SU-DHL-6 (cell line): ENCODE results near the gene CNPY1.

Experiments used
- CTCF ChIP-seq: fragments of 200-600 bp; sonication (generic); IDR thresholded peaks from one replicate; pipeline ENCODE4 v1.5.1; 2017; ENCODE audit warnings: antibody characterized with exemption, mild to moderate bottlenecking, low read length, moderate library complexity; ENCODE audit not compliant: insufficient read depth, poor library complexity, severe bottlenecking
- EZH2phosphoT487 ChIP-seq: fragments of 200-600 bp; sonication (generic), shearing (Covaris generic); conservative IDR thresholded peaks from 2 replicates; pipeline ENCODE4 v1.6.1; 2018; ENCODE audit warnings: mild to moderate bottlenecking, antibody characterized with exemption, low read length, moderate library complexity, mixed read lengths

GRCh38 chr7:155467846-155468784, 78.2 kb downstream of the CNPY1 start:
- TF ChIP-seq CTCF (no peak), EZH2phosphoT487 (no peak)
